Activated B cell treated with CpG ODN at 0.5 μM for 24 hours (primary cell): ENCODE measurements around the gene JARID2. TPM values are rescaled to one million over a fixed set of nuclear protein-coding genes. Genes with fewer than 3 reads are reported as not detected.
A peak's percentile ranks its signal among the peaks of the same experiment; 100 is the strongest.

Experiments
- ATAC-seq: fragments of 200-7000 bp; cut with Tn5 transposase; one replicate; pipeline ENCODE4 v1.10.0; 2021; ENCODE audit warnings: low read depth, mild to moderate bottlenecking, moderate library complexity
- CTCF ChIA-PET: fragments of 350-600 bp; sonication (Branson Sonifier 250); formaldehyde crosslinking; loops from one replicate; lab custom pipeline; 2021; ENCODE audit warnings: antibody characterized with exemption; lab: Charles Lee
- POLR2A ChIA-PET: fragments of 350-600 bp; sonication (Branson Sonifier 250); formaldehyde crosslinking; loops from one replicate; lab custom pipeline; 2021; ENCODE audit warnings: antibody characterized with exemption; lab: Charles Lee
- DNase-seq: peaks from one replicate; pipeline ENCODE4 v3.0.0; 2022
- H3K27ac Mint-ChIP-seq: one replicate; pipeline ENCODE4 v1.8.0; 2020; ENCODE audit warnings: mixed read lengths
- H3K27me3 Mint-ChIP-seq: one replicate; pipeline ENCODE4 v1.8.0; 2021; ENCODE audit warnings: mixed read lengths
- H3K36me3 Mint-ChIP-seq: one replicate; pipeline ENCODE4 v1.8.0; 2021; ENCODE audit warnings: low read depth, mixed read lengths
- H3K4me1 Mint-ChIP-seq: one replicate; pipeline ENCODE4 v1.8.0; 2021; ENCODE audit warnings: mixed read lengths
- H3K4me3 Mint-ChIP-seq: one replicate; pipeline ENCODE4 v1.8.0; 2020; ENCODE audit warnings: mild to moderate bottlenecking, mixed read lengths
- H3K9me3 Mint-ChIP-seq: one replicate; pipeline ENCODE4 v1.8.0; 2020; ENCODE audit warnings: mixed read lengths
- CTCF ChIP-seq: fragments of 200-600 bp; IDR thresholded peaks from one replicate; pipeline ENCODE4 v1.8.0; 2022; ENCODE audit warnings: antibody characterized with exemption, mild to moderate bottlenecking
- intact Hi-C: fragments of 100-400 bp; cut with micrococcal nuclease; formaldehyde crosslinking; loops from one replicate; pipeline ENCODE4 v1.15.1; 2024
- total RNA-seq: library from RNA; stranded (reverse); gene quantifications from 2 replicates; pipeline ENCODE4 v1.2.3, GENCODE V29; 2022

JARID2 gene
- total RNA-seq, 1 donor from 2014 or later: 28.5 TPM

GRCh38 chr6:15473174-15473573, 227.3 kb downstream of the JARID2 start:
- ChIA-PET CTCF (no interaction called here), POLR2A (no interaction called here)
- H3K36me3 Mint-ChIP-seq: peaks cover 65% of the 10 kb centered on the region
- no peaks in the 10 kb centered on the region for H3K9me3 Mint-ChIP-seq
- H3K4me3 Mint-ChIP-seq: no peak overlapping the region
- no peak for TF ChIP-seq CTCF
- H3K27ac Mint-ChIP-seq: no peak overlapping the region
- H3K27me3 Mint-ChIP-seq: no peaks in the 10 kb centered on the region
- peaks cover 28% of the 10 kb centered on the region for H3K4me1 Mint-ChIP-seq
- no peak for ATAC-seq
- intact Hi-C loops: no loop called here
- DNase-seq: no peak

GRCh38 chr6:15473741-15474161, 227.9 kb downstream of the JARID2 start:
- H3K27ac Mint-ChIP-seq: no peak overlapping the region
- peaks cover 60% of the 10 kb centered on the region for H3K36me3 Mint-ChIP-seq
- peaks cover 28% of the 10 kb centered on the region for H3K4me1 Mint-ChIP-seq
- DNase-seq (no peak), ATAC-seq (no peak)
- intact Hi-C loops: no loop called here
- ChIA-PET CTCF (no interaction called here), POLR2A (no interaction called here)
- H3K4me3 Mint-ChIP-seq: no peak overlapping the region
- H3K27me3 Mint-ChIP-seq: no peaks in the 10 kb centered on the region
- H3K9me3 Mint-ChIP-seq: no peaks in the 10 kb centered on the region
- no peak for TF ChIP-seq CTCF

DNA sequence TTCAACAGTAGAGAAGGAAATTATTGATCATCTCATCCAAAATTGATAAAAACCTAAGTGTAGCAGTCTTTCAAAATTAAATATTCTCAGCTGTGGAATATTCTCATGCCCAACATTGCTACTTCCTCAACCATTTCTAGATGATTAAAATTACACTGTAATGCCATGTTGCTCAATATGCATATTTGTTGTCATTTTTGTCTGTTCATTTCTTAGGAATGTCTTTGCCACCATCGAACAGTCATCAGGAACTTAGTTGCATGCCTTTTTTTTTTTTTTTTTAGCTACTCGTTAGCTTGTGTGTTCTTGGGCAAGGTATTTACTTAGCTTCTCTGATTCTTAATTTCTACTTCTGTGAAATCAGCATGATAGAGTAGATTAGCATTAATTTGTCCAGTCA, 228.3 kb downstream of the JARID2 start:
- intact Hi-C loops: no loop called here
- H3K27me3 Mint-ChIP-seq: no peaks in the 10 kb centered on the region
- peaks cover 60% of the 10 kb centered on the region for H3K36me3 Mint-ChIP-seq
- POLR2A ChIA-PET: interaction anchor here (0.6 kb wide), 1 partner anchor 654 kb away, joined by 3 read pairs; no protein-coding TSS in a partner anchor
- peaks cover 31% of the 10 kb centered on the region for H3K4me1 Mint-ChIP-seq
- no peak overlapping the region for H3K4me3 Mint-ChIP-seq
- ATAC-seq: no peak
- H3K27ac Mint-ChIP-seq: no peak overlapping the region
- TF ChIP-seq CTCF: no peak
- CTCF ChIA-PET: no interaction called here
- H3K9me3 Mint-ChIP-seq: no peaks in the 10 kb centered on the region
- no peak for DNase-seq

DNA sequence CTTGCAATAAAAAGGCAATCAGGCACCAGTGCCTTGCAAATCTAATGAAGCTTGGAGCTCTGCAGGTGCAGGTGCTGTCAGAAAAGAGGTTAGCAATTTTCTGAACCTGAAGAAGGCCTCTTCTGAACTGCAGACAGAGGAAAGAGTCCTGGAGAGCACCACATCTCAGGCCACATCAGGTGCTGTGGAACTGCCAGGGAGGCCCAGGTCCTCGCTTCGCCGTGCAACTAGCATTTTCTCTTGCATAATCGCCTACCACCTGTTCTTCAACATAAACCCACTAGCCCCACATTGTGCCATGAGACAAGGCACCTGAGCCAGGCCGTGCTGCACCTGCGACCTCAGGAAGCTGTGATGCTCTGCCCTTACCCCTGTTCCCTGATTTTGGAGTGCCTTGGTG, 229.4 kb downstream of the JARID2 start:
- POLR2A ChIA-PET: interaction anchor here (1.5 kb wide), 1 partner anchor 1171 kb away, joined by 3 read pairs; no protein-coding TSS in a partner anchor
- Mint-ChIP-seq H3K9me3 (no peaks in the 10 kb centered on the region), H3K36me3 (peaks cover 68% of the 10 kb centered on the region), H3K27ac (no peak overlapping the region), H3K27me3 (no peaks in the 10 kb centered on the region), H3K4me1 (peaks cover 38% of the 10 kb centered on the region), H3K4me3 (no peak overlapping the region)
- intact Hi-C loops: no loop called here
- CTCF ChIA-PET: no interaction called here
- TF ChIP-seq CTCF: no peak
- DNase-seq (no peak), ATAC-seq (no peak)

GRCh38 chr6:15475872-15476271, 230.0 kb downstream of the JARID2 start:
- intact Hi-C loops: no loop called here
- POLR2A ChIA-PET: interaction anchor here (0.6 to 1.5 kb wide), 2 partner anchors 9 to 1172 kb away, joined by 3 read pairs; no protein-coding TSS in a partner anchor

More at GRCh38 chr6:15475872-15476271, 230.0 kb downstream of the JARID2 start:
- Mint-ChIP-seq H3K9me3 (no peaks in the 10 kb centered on the region), H3K27ac (peak overlapping the region; percentile 28), H3K4me1 (peaks cover 42% of the 10 kb centered on the region), H3K4me3 (no peak overlapping the region), H3K27me3 (no peaks in the 10 kb centered on the region), H3K36me3 (peaks cover 69% of the 10 kb centered on the region)
- ATAC-seq: no peak
- no peak for DNase-seq
- TF ChIP-seq CTCF: no peak
- CTCF ChIA-PET: interaction anchor here (1.3 kb wide), 1 partner anchor 13 kb away, joined by 6 read pairs; no protein-coding TSS in a partner anchor
